ENCODE measurements around the gene FAU. TPM values are rescaled to one million over a fixed set of nuclear protein-coding genes. Genes with fewer than 3 reads are reported as not detected.

FAU gene
- polyA plus RNA-seq, 1 of the 3 experiments (the other 2 are of a cell fraction), result 1,210 TPM

GRCh38 chr11:65127473-65128181, 5.7 kb upstream of the FAU start:
- Histone ChIP-seq H2AFZ (ENCODE audit: low read depth) (no peak overlapping the region), H3K36me3 (replicated peaks in 1 of 2; ENCODE audit: control insufficient read depth in 1 of 2, insufficient read depth in 2 of 2, low read length in 1 of 2) (peaks cover 25 to 77% of the 10 kb centered on the region in 2 experiments), H3K27me3 (ENCODE audit: insufficient read depth) (no peaks in the 10 kb centered on the region), H3K4me1 (ENCODE audit: control insufficient read depth in 1 of 2, insufficient read depth in 2 of 2, low read depth in 1 of 2, low read length in 1 of 2) (peaks cover 5 to 6% of the 10 kb centered on the region in 2 experiments; a peak in 2 of 4 replicates), H3K27ac (ENCODE audit: low read depth in 2 of 2, low read length in 1 of 2) (no peak overlapping the region), H3K9me3 (no peaks in the 10 kb centered on the region), H3K4me2 (no peak overlapping the region), H3K79me2 (ENCODE audit: insufficient read depth) (peaks cover 38% of the 10 kb centered on the region), H3K9me2 (no peaks in the 10 kb centered on the region), H4K20me1 (ENCODE audit: insufficient read depth) (no peaks in the 10 kb centered on the region; the same call in 1 of the 2 replicates), H3K9ac (no peak overlapping the region), H3K4me3 (ENCODE audit: low read depth in 2 of 2, low read length in 1 of 2) (no peak overlapping the region), H3F3A (replicated peaks; ENCODE audit: insufficient read depth) (peaks cover 10% of the 10 kb centered on the region)
- ChIA-PET CTCF (interaction anchor here (0.9 to 2.0 kb wide), 2 partner anchors 10 to 105 kb away, joined by 3 to 10 read pairs; partner anchors contain the start of gene ZNHIT2), POLR2A (interaction anchor here (1.5 to 1.6 kb wide), 2 partner anchors 15 to 53 kb away, joined by 4 read pairs; no protein-coding TSS in a partner anchor)
- 94% methylated on average over 9 of the region's 12 CpGs for WGBS (ENCODE audit: low lambda C conversion rate)
- no peak for DNase-seq
- TF ChIP-seq USF2 (IDR thresholded peaks at IDR 0.05; ENCODE audit: borderline replicate concordance, low read depth, low read length), result no peak
- TF ChIP-seq CTCF (IDR thresholded peaks at IDR 0.05), result no peak
- no peak for TF ChIP-seq REST (IDR thresholded peaks at IDR 0.05; ENCODE audit: low read depth, low read length)
- no peak for TF ChIP-seq MXI1 (IDR thresholded peaks at IDR 0.05; ENCODE audit: low read depth, low read length)

- Histone ChIP-seq H3K36me3 (replicated peaks in 1 of 2; ENCODE audit: control insufficient read depth in 1 of 2, insufficient read depth in 2 of 2, low read length in 1 of 2) (peaks cover 16 to 68% of the 10 kb centered on the region in 2 experiments), H3K4me3 (ENCODE audit: low read depth in 2 of 2, low read length in 1 of 2) (no peak overlapping the region), H2AFZ (ENCODE audit: low read depth) (no peak overlapping the region), H3K4me2 (no peak overlapping the region), H3K9ac (no peak overlapping the region), H3K27me3 (ENCODE audit: insufficient read depth) (no peaks in the 10 kb centered on the region), H3F3A (replicated peaks; ENCODE audit: insufficient read depth) (peaks cover 10% of the 10 kb centered on the region), H3K27ac (ENCODE audit: low read depth in 2 of 2, low read length in 1 of 2) (no peak overlapping the region), H4K20me1 (ENCODE audit: insufficient read depth) (no peaks in the 10 kb centered on the region), H3K9me2 (no peaks in the 10 kb centered on the region), H3K79me2 (ENCODE audit: insufficient read depth) (peaks cover 37% of the 10 kb centered on the region), H3K4me1 (ENCODE audit: control insufficient read depth in 1 of 2, insufficient read depth in 2 of 2, low read depth in 1 of 2, low read length in 1 of 2) (peaks cover 0 to 5% of the 10 kb centered on the region in 2 experiments; a peak in 2 of 4 replicates), H3K9me3 (no peaks in the 10 kb centered on the region)
- 82% methylated on average over 5 of the region's 6 CpGs for WGBS (ENCODE audit: low lambda C conversion rate)
- CTCF ChIA-PET, result interaction anchor here (0.9 to 2.0 kb wide), 5 partner anchors 8 to 104 kb away, joined by 3 to 10 read pairs (median 3); partner anchors contain the start of gene ZNHIT2
- POLR2A ChIA-PET, result interaction anchor here (1.2 kb wide), 1 partner anchor 8 kb away, joined by 4 read pairs; the partner anchor contains the start of gene SYVN1
- no peak for DNase-seq
- TF ChIP-seq IRF3 (IDR thresholded peaks at IDR 0.05; ENCODE audit: low read depth, low read length) (no peak), JUND (IDR thresholded peaks at IDR 0.05) (0 out of 2 replicates have a peak, but pooled peaks have one; percentile 5)
Measured at GRCh38 chr11:65126624-65127274, 4.8 kb upstream of the FAU start.

All from SK-N-SH (cell line).